HG03378 (cell line): ENCODE measurements around the gene GPC5.

Source experiments
- ATAC-seq: cut with Tn5 transposase; IDR thresholded peaks from one replicate; pipeline ENCODE4 v1.9.1; 2021; ENCODE audit warnings: mild to moderate bottlenecking, moderate library complexity; ENCODE audit not compliant: unreplicated experiment

GPC5 gene

DNA sequence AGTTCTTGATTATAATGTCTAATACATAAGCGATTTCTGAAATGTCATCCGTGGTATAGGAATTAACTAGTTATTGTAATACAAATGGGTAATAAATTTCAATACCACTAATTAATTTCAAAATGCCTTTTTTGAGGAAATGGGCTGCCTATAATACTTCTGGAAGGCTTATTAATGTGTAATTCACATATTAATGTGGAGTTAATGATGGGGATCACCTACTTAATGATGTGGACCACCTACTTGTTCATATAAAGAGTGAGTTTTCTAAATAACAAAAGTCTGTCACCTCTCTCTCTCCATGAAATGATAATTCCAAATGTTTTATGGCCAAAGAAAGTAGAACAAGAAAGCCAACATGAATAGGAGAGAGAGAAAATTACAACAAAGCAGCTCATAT is 914.4 kb downstream of the GPC5 start:
- ATAC-seq, result no peak

DNA sequence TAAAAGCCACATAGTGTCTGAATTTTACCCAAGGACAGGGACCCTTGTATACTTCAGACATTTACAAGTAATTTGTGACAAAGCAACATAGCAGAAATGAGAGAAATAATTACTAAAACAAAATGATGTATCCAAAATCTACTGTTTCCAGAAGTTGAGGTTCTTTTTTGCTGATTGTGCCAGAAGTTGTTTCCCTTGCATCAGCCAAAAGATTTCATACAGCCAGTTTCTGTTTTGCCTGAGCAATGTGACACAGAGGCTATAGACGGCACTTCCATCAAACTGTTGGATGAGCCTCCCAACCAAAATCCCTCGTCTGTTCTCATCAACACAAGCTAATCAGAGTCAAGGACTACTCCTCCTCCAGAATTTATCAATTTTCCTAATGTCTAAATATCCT is 915.0 kb downstream of the GPC5 start:
- ATAC-seq, result no peak

DNA sequence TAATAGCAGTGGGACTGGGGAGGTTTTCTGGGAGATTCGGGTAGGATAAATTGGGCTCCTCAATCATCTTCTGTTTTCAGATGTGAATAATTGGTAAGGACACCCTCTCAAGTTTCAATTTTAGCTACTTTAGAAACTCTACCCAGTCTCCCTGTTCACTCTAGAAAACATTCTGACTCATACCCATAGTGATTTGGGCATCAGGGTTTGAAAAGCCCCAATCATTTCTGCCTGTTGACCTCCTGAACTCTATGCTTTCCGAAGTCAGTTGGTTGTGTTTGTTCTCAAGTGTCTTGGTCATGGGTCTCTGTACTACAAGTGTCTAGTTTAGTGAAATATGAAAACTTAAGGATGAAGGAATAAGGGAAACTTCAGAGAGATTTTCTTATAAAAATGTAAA is 916.8 kb downstream of the GPC5 start:
- no peak for ATAC-seq

DNA sequence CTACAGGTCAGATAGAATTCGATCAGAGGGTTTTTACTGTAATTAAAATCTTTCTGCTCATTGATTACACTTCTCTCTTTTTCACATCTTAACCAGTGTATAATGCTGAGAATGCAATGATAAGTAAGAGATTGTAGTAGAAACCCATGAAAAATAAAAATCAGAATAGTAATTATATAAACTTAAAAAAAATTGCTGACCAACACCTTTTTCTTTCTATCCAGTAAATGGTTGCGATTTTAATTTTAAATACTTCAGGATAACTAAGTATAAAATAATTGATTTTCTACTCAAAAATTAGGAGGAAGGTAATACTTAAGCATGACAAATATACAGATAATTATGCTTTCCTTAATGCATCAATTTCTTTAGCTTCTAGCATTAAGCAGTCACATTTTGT is 917.6 kb downstream of the GPC5 start:
- ATAC-seq, result no peak

DNA sequence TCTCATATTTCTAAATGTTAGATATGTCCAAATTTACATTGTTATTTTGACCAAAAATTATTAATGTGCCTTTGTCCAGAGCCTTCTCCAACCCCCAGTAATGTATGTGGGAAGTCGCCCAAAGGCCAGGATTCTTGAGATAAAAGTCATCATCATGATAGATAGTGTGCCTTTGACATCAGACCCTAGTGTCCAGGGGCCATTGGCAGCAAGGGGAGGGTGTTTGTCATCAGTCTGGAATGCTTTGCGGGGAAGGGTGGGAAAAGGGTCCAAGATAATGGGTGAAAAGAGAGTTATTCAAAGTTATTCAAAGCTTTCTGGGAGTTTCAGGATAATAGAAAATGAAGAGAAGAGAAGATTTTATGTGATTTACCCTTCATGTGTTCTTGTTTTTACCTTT is 918.6 kb downstream of the GPC5 start:
- no peak for ATAC-seq

DNA sequence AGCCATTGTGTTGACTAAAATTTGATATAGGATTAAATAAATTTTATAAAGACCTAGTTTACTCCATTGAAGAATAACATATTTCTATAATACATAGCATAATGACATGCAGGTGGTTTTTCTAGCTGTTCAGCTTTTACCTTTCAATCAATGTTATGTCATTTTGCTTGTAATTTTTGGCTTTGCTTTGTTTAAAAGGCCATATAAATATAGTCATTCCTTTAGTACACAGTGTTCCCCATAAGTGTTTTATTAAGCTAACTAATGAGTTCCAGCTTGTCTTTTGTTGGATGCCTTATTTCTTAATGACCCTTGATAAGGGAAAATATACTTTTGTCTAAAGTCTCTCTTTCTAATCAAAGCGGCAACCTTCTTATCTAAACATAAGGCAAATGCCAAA is 921.9 kb downstream of the GPC5 start:
- ATAC-seq, result no peak

DNA sequence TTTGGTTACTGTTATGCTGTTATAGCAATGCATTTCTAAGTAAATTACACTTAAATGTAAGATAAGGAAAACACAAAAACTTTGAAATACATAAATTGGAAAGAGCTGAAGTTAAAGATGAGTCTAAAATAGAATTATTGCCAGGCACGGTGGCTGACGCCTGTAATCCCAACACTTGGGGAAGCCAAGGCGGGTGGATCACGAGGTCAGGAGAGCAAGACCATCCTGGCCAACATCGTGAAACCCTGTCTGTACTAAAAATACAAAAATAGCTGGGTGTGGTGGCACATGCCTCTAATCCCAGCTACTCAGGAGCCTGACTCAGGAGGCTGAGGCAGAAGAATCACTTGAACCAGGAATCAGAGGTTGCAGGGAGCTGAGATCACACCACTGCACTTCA is 922.8 kb downstream of the GPC5 start:
- no peak for ATAC-seq

DNA sequence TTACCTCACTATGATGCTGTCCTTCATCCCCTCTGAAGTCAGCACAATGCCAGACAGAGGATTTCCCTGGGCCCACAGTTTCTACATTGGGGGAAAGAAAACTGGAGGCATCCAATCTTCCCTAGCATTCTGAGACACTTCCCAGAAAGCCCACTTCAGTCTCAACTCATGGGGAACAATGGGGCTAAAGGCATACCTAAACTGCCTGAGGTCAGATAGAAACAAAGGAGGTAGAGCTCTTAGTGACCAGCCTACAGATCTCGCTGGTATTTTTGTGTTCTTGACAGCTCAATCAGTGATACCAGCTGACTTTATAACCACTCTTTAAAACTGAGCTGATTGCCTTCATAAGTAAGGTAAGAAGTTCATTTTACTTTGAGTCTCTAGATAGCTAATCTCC is 947.2 kb downstream of the GPC5 start:
- ATAC-seq, result no peak

DNA sequence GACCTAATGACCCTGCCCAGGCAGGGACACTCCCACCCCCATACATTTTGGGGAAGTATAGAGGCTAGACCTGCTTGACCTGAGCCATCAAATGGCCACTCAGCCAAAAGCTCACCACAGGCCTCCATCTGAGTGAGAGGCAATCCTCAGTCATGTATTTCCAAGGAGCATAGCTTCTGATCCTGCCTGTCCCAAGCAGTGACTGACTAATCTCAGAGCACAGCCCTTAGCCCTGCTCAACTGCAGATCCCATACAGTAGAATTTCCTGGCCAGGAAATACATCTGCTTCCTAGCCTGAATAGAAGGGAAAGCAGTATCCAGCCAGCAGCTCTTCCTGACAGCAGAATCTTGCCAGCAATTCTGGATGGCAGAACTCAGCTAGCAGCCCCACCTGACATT is 947.6 kb downstream of the GPC5 start:
- ATAC-seq, result no peak

DNA sequence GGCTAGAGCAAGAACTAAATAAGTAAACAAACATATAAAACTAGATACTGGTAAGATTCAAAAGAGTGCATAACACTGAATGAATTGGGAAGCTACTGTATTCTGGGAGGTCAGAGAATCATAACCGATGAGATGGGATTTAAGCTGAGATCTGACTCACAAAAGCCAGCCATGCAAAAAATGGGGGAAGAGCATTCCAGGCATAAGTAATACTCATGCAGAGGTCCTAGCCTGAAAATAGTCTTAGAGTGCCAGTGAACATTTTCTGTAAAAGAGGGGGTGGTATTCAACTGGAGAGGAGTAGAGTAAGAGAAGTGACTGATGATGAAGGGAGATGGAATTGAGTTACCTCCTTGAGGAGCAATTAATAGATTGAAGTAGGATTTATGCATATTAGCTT is 956.2 kb downstream of the GPC5 start:
- ATAC-seq, result no peak

DNA sequence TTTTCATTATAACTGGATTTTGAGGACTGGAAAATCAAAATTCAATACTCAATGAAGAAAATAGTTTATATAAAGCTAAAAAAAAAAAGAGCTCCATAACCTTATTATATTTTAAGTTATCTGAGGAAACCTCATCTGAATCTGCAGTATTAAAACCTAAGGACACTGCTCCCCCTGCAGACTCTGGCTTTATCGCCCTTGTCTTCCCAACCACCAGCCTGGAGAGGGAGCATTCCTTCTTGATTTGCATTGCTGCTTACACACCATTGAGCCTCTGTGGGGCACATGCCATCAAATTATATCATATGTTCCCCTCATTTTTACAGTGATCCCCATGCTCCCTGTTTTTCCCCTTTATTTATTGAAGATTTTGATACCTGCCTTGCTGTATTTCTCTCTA is 956.8 kb downstream of the GPC5 start:
- no peak for ATAC-seq

DNA sequence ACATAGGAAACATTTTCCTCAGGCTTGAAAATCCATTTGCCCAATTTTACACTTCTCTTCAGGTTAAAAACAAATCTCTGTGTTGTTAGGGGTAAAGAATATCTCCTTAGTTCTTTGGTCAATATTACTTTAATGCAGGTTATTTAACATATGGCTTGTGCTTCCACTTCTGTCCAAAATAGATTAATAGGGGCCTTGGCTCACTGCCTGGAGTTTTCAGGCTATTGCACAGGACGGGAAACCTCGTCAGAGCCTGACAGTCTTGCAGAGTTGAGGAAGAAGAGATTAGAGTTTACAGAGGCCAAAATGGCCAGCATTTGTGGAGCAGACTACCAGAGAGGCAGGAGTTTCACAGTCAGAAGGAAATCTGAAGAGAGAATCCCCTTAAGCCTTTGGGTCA is 964.3 kb downstream of the GPC5 start:
- ATAC-seq, result no peak

DNA sequence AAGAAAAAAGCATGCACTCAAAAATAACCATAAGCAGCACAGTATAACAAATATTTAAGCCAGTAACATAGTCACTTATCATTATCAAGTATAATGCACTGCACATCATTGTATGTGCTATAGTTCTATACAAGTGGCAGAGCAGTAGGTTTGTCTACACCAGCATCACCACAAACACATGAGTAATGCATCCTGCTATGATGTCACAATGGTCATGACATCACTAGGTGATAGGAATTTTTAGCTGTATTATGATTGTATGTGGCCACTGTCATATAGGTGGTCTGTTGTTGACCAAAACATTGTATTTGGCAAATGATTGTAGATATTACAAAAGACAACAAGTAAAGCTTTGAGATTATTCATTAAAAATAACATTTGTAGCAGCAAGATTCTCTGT is 967.5 kb downstream of the GPC5 start:
- no peak for ATAC-seq

DNA sequence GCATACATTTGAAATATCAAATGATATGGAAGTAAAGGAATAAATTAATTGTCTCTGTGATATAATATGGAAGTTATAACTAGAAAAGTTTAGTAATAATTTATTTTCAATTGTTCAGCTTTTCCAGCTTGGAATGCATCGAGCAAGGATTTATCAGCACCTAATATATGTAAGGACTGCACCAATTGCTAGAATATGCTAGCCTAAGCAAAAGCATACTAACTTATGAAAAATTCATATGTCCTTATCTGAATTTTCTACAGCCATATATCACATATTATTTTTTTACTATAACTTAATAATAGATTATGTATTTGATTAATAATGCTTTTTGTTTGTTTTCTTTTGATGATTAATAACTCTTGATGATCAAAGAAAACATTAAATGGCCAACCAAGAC is 979.0 kb downstream of the GPC5 start:
- ATAC-seq, result no peak

DNA sequence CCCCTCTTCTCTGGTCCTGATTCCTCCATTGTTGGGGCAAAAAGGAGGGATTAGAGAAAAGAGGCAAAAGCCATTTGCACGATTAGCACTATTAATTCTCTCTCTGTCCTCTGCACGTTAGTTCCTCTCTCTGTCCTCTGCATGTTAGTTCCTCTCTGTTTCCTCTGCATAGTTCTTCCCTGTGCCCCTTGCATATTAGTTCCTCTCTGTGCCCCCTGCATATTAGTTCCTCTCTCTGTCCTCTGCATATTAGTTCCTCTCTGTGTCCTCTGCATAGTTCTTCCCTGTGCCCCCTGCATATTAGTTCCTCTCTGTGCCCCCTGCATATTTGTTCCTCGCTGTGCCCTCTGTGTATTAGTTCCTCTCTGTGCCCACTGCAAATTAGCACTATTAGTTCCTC is 981.0 kb downstream of the GPC5 start:
- no peak for ATAC-seq

DNA sequence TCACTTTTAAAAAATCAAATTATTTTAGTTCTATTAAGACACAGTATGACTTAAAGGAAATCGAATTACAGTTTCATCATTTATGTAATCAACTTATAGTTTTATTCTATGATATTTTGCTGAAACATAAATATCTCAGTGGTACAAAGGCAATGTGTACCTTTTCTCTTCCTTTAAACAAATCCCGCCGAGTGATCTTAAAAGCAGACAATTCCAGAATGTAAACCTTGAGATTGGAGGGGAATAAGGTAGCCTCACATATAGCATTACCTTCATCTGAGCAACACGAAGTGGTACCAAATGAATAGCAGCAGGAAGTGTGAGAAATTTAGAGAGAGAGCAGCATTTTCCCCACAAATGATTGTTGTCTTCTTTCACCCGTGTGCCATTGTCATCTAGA is 986.0 kb downstream of the GPC5 start:
- ATAC-seq, result no peak

DNA sequence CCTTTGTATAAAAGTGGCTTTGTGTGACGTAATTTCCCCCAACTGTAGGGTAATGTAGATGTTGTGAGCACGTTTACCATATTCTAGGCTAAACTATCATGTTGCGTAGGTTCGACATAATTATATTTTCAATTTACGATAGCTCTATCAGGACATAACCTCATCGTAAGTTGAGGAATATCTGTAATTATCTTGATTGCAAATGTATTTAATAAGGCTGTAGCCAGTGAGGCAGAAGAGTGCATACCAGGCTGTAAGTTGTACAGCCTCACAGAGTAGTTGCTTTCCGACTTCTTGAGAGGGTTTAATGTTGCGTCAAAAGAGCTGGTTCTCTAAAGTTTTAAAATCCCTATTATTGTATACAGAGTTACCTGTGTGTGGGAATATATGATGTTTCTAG is 988.8 kb downstream of the GPC5 start:
- no peak for ATAC-seq

DNA sequence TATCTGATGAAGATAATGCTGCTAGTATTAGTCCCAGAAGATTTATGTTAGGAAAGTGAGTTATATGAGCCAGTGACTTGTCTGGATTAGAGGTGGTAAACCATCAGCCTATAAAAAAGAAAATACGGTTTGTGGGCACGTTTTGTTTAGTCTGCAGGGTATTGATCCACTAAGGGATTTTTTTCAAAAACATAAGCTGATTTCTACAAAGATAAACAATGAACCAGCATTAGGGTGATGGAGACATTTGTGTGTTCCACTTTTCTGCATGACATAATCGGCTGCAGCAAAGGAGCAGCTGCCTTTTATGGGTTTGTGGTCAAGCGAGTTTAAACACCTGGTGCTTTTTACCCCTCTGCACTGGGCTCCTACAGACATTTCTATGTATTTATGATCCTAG is 991.8 kb downstream of the GPC5 start:
- ATAC-seq, result no peak

DNA sequence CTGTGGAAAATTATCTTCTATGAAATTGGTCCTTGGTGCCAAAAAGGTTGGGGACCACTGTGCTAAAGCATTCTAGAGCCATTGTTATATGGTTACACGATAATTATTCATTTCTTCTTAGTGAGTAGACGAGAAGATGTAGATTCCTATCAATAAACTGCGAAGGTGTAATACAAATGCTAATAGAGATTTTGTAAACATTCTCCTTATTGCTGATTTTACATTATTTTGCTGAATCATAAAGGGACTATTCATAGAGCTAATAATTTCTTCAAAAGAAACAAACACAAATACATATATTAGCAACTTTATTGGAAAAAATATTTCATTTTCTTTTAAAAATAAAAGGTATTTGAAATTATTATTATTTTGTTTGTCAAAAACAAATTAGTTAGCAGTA is 1005.2 kb downstream of the GPC5 start:
- ATAC-seq, result no peak

DNA sequence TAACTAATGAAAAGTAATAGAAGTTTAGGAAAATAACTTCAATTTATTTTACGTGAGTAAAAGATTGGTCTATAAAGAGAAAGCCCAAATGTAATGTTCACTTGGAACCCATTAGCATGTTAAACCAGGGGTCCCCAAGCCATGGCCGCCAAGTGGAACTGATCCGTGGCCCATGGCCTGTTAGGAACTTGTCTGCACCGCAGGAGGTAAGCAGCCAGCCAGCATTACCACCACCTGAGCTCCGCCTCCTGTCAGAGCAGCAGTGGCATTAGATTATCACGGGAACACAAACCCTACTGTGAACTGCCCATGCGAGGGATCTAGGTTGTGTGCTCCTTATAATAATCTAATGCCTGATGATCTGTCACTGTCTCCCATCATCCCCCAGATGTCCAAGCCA is 1009.4 kb downstream of the GPC5 start:
- no peak for ATAC-seq

DNA sequence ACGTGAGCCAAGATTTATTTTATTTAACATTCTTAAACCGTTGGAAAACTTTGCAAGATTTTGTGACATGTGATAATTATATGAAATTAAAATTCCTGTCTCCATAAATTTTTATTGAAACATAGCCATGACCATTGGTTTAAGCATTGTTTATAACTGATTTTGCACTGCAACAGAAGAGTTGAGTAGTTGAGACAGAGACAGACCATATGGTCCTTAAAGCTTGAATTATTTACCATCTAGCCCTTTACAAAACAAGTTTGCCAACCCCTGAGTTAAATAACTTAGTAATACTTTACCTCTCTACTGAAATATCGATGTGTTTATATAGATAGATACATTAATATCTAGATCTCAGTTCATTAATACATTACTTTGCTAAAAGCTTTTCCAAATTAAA is 1014.1 kb downstream of the GPC5 start:
- no peak for ATAC-seq

DNA sequence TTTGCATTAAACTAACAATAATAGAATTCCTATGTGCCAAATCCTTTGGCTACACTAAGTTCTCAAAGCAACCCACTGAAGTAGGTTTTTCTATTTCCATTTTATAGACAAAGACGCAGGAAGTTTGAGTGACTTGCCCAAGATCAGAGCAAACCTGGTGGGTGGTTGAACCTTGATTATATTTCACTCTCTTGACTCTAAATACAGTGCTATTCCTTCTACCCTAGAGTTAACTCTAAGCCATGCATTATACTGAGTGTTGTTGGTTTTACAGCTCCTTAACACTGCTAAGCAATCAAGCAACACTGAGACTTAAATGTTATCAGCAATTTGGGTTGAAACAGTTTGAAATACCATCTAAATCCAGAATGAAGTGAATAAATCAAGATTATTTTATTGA is 1014.6 kb downstream of the GPC5 start:
- no peak for ATAC-seq

DNA sequence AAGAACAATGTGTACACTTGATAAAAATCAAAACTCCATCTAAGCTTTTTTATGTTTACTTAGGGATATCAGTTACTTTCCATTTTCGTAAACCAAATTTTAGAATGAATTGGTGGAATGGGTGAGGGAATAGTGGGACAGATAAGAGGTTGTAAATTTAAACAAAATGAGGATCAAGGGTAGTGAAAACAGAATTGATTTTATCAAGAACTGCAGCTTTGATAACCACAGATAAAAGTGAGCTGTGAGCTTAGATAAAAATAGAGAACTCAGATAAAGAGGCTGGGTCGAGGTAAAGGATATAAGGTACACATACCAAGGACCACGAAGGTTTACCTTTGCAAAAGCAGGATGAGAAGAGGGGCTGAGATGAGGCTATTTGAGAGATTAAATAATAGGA is 1015.0 kb downstream of the GPC5 start:
- no peak for ATAC-seq

DNA sequence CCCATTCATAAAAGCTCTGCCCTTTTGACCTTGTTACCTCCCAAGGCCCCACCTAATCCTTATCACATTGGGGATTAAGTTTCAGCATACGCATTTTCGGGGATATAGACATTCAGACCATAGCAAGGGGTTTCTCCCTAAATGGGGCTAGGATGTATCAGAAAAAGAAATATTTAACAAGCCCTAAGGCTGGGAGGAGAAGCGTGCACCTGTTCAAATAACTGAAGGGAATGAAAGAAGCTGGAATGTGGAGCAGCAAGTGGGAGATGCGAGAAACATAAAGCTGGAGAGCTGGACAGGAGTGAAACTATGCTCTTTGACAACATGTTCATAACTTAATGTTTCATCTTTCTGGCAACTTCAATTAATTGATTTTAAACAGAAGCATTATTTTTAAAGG is 1016.4 kb downstream of the GPC5 start:
- ATAC-seq, result no peak
